GM21529 (cell line): Measurements from ENCODE around the gene ANKUB1.
A peak's percentile ranks its signal among the peaks of the same experiment; 100 is the strongest.

Experiments
- ATAC-seq: cut with Tn5 transposase; IDR thresholded peaks from one replicate; pipeline ENCODE4 v1.9.1; 2021; ENCODE audit not compliant: unreplicated experiment

Gene ANKUB1

GRCh38 chr3:149765762-149766334 is 26.5 kb downstream of the ANKUB1 start:
- no peak for ATAC-seq

GRCh38 chr3:149764302-149764701 is 28.1 kb downstream of the ANKUB1 start:
- no peak for ATAC-seq

- ATAC-seq, result no peak
These were observed 28.7 kb downstream of the ANKUB1 start for GRCh38 chr3:149763565-149764195.

- no peak for ATAC-seq
These were observed 38.6 kb downstream of the ANKUB1 start for GRCh38 chr3:149753717-149754116.

- no peak for ATAC-seq
These were observed 39.6 kb downstream of the ANKUB1 start for GRCh38 chr3:149752788-149753136.

- peak; percentile 99 for ATAC-seq
These were observed 40.1 kb downstream of the ANKUB1 start, which contains the start of gene COMMD2 for GRCh38 chr3:149752051-149752787. TSS of gene COMMD2 (minus strand) at chr3:149752489. CDS start at chr3:149752444, 45 bp downstream.

GRCh38 chr3:149751551-149751950 is 40.8 kb downstream of the ANKUB1 start:
- no peak for ATAC-seq

GRCh38 chr3:149744606-149745005 is 47.7 kb downstream of the ANKUB1 start:
- no peak for ATAC-seq

- no peak for ATAC-seq
These were observed 48.2 kb downstream of the ANKUB1 start for GRCh38 chr3:149744151-149744550.

- ATAC-seq, result no peak
These were observed 53.0 kb downstream of the ANKUB1 start for GRCh38 chr3:149739396-149739795.

GRCh38 chr3:149738876-149739275 is 53.5 kb downstream of the ANKUB1 start:
- no peak for ATAC-seq

- no peak for ATAC-seq
These were observed 55.5 kb downstream of the ANKUB1 start for GRCh38 chr3:149736953-149737205.

- ATAC-seq, result no peak
These were observed 56.0 kb downstream of the ANKUB1 start for GRCh38 chr3:149736175-149736952.

- no peak for ATAC-seq
These were observed 60.1 kb downstream of the ANKUB1 start for GRCh38 chr3:149732234-149732633.

GRCh38 chr3:149727656-149728055 is 64.7 kb downstream of the ANKUB1 start:
- no peak for ATAC-seq

GRCh38 chr3:149726716-149727407 is 65.5 kb downstream of the ANKUB1 start:
- ATAC-seq, result peak; percentile 90

GRCh38 chr3:149723781-149724180 is 68.6 kb downstream of the ANKUB1 start:
- no peak for ATAC-seq

- ATAC-seq, result no peak
These were observed 71.4 kb downstream of the ANKUB1 start for GRCh38 chr3:149720918-149721317.

- ATAC-seq, result peak; percentile 63
These were observed 74.8 kb downstream of the ANKUB1 start for GRCh38 chr3:149717391-149718056.

- no peak for ATAC-seq
These were observed 75.4 kb downstream of the ANKUB1 start for GRCh38 chr3:149716984-149717383.

- no peak for ATAC-seq
These were observed 77.1 kb downstream of the ANKUB1 start for GRCh38 chr3:149715247-149715646.
